ENCODE results near the gene RHBDF1. TPM values are rescaled to one million over a fixed set of nuclear protein-coding genes. Genes with fewer than 3 reads are reported as not detected.
"Not testable (repeated sequence)": the region's sequence is repeated elsewhere in the genome, so short reads cannot be mapped to it uniquely, and the experiment has no call there.

The RHBDF1 gene
- total RNA-seq, 1 donor = 66.8 TPM

- no peak for TF ChIP-seq CTCF (IDR thresholded peaks at IDR 0.05; ENCODE audit: insufficient read depth, low read length)
- no peak for DNase-seq (ENCODE audit: low read depth)
These were observed 25.2 kb downstream of the RHBDF1 start for GRCh38 chr16:47234-47633.

DNA sequence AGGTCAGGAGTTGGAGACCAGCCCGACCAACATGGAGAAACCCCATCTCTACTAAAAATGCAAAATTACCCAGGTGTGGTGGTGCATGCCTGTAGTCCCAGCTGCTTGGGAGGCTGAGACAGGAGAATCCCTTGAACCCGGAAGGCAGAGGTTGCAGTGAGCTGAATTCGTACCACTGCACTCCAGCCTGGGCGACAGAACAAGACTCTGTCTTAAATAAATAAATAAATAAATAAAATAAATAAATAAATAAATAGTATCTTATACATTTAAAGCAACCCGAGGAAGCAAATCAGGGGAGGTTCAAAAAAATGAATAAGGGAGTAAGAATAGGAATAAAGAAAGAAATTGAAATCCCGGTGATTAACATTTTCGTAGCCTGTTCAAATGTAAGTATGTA is 25.9 kb downstream of the RHBDF1 start:
- DNase-seq (ENCODE audit: low read depth); H3K4me3 ChIP-seq (ENCODE audit: low read depth, low read length): not testable (repeated sequence)

More at GRCh38 chr16:47234-47633, 25.2 kb downstream of the RHBDF1 start:
- H3K4me3 ChIP-seq (ENCODE audit: low read depth, low read length) = no peak overlapping the region

GRCh38 chr16:45454-45853 is 27.0 kb downstream of the RHBDF1 start:
- DNase-seq (ENCODE audit: low read depth) = no peak
- H3K4me3 ChIP-seq (ENCODE audit: low read depth, low read length) = no peak overlapping the region
- TF ChIP-seq CTCF (IDR thresholded peaks at IDR 0.05; ENCODE audit: insufficient read depth, low read length) = no peak

DNA sequence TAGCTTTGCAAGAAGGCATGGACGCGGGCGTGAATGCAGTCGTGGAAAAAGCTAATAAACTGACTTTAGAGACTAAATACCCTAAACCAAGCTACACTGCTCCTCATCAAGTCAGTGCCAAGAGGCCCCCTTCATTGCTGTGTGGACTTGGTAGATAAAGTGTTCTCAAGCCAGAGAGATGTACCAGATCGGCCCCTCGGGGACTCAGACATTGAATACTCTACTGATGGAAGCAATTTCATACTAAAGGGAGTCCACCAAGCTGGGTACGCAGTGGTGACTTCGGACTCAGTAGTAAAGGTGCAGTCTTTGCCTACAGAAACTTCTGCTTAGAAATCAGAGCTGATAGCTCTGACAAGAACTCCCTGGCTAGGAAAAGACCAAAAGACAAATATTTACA is 27.8 kb downstream of the RHBDF1 start:
- no peak for TF ChIP-seq CTCF (IDR thresholded peaks at IDR 0.05; ENCODE audit: insufficient read depth, low read length)
- no peak for DNase-seq (ENCODE audit: low read depth)
- no peak overlapping the region for H3K4me3 ChIP-seq (ENCODE audit: low read depth, low read length)

DNA sequence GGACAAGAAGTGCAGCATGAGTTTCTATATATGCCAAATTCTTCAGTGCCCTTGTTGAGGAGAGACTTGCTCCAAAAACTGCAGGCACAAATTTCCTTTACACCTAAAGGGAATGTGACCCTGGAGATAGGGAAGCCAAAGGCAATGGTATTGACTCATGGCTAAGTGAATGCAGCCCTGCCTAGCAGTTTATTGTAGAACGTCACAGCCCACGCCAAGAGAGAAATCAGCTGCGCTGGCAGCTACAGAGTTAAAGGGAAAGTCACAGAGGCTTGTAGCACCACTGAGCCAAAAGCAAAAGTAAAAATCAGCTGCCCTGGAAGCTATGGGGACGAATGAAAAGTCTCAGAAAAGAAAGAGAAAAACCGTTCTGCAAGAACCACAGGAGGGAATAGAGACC is 29.1 kb downstream of the RHBDF1 start:
- DNase-seq (ENCODE audit: low read depth) = no peak
- H3K4me3 ChIP-seq (ENCODE audit: low read depth, low read length) = no peak overlapping the region
- TF ChIP-seq CTCF (IDR thresholded peaks at IDR 0.05; ENCODE audit: insufficient read depth, low read length) = no peak

DNA sequence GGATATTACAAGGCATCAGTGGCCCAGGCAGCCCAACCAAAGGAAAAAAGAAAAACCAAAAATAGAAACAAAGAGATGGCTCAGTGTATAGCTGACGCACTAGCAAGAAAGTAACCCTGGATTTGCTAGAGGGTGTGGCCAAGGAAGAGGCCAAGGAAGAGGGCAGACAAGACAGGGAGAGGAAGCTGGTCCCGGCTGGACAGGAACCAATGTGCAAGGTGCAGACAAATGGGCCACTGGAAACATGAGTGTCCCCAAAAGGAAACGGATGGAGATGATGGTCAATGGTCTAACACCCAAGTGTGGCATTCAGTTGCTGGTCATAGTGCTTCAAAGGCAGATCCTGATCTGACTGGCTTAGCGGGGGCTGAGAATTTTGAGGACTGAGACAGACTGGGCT is 29.7 kb downstream of the RHBDF1 start:
- H3K4me3 ChIP-seq (ENCODE audit: low read depth, low read length) = no peak overlapping the region
- TF ChIP-seq CTCF (IDR thresholded peaks at IDR 0.05; ENCODE audit: insufficient read depth, low read length) = no peak
- DNase-seq (ENCODE audit: low read depth) = no peak

DNA sequence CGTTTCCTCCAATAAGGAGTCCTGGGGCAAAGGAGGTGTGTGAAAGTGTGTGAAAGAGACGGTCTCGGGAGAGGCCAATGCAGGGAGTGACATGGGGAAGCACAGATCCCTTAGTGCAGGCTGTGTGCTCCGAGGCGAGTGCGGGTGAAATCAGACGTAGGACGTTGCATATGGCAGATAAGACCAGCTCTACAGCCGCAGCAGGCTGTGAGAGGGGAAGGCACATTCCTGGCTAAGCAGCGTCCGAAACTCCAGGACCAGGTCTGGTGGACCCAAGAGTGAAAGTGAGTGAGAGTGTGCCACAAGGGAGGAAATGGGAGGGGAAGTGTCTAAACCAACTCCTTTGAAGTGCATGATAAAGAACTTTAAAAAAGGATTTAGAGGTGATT is 30.4 kb downstream of the RHBDF1 start:
- no peak for DNase-seq (ENCODE audit: low read depth)
- H3K4me3 ChIP-seq (ENCODE audit: low read depth, low read length) = no peak overlapping the region
- TF ChIP-seq CTCF (IDR thresholded peaks at IDR 0.05; ENCODE audit: insufficient read depth, low read length) = no peak

Measured in fibroblast of the aortic adventitia (primary cell).